ENCODE measurements around the gene LRRC34. TPM values are rescaled to one million over a fixed set of nuclear protein-coding genes. Genes with fewer than 3 reads are reported as not detected.

LRRC34 gene
- total RNA-seq, 4 donors from 2014 or later, result 1.2 to 1.3 TPM; not detected in 2

DNA sequence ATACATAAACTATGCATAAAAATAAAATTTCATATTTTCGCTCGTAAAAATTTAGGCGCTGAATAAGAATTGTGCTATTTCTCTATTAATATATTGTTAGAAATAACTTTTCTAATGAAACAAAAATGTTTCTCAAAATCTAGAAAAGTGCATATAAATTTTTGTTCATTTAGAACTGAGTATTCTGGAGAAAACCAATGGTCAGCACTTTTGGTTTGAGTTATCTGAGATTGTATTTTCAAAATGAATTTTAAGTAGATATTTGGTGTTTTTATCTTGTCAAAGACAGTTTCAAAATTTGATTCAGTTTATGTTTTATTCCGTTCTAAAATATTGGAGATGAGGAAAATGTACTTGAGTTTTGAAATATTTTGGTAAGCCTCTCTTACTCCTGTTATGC lies 25.6 kb downstream of the LRRC34 start:
- in situ Hi-C loops (cut with MboI; ENCODE audit: low sequenced_read_pairs in 4 of 4), result no loop called here

DNA sequence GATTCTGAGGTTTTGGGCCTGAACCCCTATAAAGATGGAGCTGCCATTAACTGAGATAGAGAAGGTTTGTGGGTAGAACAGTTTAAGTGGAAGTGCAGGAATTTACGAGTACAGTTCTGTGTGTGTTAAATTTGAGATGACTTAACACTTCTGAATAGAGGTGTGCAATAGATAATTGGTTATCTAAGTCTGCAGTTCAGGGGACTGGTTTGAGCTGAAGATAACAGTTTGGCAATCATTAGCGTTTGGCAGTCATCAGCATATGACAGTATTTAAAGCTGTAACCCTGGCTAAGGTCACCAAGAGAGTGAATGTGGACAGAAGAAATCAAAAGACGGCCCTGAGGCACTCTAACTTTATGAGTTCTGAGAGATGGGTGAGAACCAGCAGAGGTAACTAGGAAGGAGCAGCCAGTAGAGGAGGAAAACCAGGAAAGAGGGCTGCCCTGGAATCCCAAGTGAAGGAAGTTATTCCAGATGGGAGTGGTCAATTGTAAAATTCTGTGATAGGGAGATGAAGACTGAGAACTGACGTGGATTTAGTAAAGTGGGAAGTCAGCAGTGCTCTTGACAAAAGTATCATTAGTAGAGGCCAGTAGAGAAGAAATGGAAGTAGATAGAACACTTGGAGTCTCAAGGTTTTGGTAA lies 31.4 kb downstream of the LRRC34 start:
- in situ Hi-C loops (cut with MboI; ENCODE audit: low sequenced_read_pairs in 4 of 4), result no loop called here
- H3K4me1 ChIP-seq, result peaks cover 0 to under 1% of the 10 kb centered on the region in 2 donors
- no peak for DNase-seq
- intact Hi-C loops (cut with DNase I; ENCODE audit: low total_unique reads), result no loop called here
- TF ChIP-seq, protein P1, sequence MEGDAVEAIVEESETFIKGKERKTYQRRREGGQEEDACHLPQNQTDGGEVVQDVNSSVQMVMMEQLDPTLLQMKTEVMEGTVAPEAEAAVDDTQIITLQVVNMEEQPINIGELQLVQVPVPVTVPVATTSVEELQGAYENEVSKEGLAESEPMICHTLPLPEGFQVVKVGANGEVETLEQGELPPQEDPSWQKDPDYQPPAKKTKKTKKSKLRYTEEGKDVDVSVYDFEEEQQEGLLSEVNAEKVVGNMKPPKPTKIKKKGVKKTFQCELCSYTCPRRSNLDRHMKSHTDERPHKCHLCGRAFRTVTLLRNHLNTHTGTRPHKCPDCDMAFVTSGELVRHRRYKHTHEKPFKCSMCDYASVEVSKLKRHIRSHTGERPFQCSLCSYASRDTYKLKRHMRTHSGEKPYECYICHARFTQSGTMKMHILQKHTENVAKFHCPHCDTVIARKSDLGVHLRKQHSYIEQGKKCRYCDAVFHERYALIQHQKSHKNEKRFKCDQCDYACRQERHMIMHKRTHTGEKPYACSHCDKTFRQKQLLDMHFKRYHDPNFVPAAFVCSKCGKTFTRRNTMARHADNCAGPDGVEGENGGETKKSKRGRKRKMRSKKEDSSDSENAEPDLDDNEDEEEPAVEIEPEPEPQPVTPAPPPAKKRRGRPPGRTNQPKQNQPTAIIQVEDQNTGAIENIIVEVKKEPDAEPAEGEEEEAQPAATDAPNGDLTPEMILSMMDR (IDR thresholded peaks at IDR 0.05 in 4 of 5, conservative IDR thresholded peaks at IDR 0.05 in 1 of 5), result no peak
- no peak for TF ChIP-seq POLR2A (IDR thresholded peaks at IDR 0.05)
- H3K9me3 ChIP-seq, result no peaks in the 10 kb centered on the region
- ATAC-seq, result no peak
- no peak overlapping the region for H3K4me3 ChIP-seq
- peaks cover 0 to 89% of the 10 kb centered on the region in 2 donors for H3K36me3 ChIP-seq
- H3K27me3 ChIP-seq, result no peaks in the 10 kb centered on the region
- no peak overlapping the region for H3K27ac ChIP-seq

More for the DNA sequence above, 25.6 kb downstream of the LRRC34 start:
- H3K9me3 ChIP-seq, result no peaks in the 10 kb centered on the region
- no peaks in the 10 kb centered on the region for H3K4me1 ChIP-seq
- no peak overlapping the region for H3K27ac ChIP-seq
- no peaks in the 10 kb centered on the region for H3K27me3 ChIP-seq
- H3K36me3 ChIP-seq, result peaks cover 0 to 85% of the 10 kb centered on the region in 2 donors
- no peak for DNase-seq
- ATAC-seq, result no peak
- TF ChIP-seq POLR2A (IDR thresholded peaks at IDR 0.05), result no peak
- TF ChIP-seq, protein P1 (IDR thresholded peaks at IDR 0.05 in 4 of 5, conservative IDR thresholded peaks at IDR 0.05 in 1 of 5), result no peak
- H3K4me3 ChIP-seq, result no peak overlapping the region
- intact Hi-C loops (cut with DNase I; ENCODE audit: low total_unique reads), result no loop called here

DNA sequence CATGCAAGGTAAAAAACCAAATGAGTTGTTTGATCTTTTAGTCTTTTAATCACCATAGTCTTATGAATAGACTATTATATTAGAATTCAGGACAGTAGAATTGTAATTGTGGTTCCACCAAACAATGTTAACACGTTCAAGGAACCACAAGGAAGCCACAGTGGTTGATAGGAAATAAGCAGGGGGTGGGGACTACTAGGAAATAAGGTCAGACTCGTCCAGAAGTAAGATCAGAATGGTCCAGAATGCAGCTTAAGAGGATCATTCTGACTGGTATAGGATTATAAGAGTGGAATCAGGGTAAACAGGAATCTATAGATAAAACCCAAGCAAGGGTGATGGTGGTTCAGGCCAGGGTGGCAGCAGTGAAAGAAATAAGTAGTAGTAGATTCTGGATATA lies 32.0 kb downstream of the LRRC34 start:
- in situ Hi-C loops (cut with MboI; ENCODE audit: low sequenced_read_pairs in 4 of 4) (no loop called here), intact Hi-C loops (cut with DNase I; ENCODE audit: low total_unique reads) (no loop called here)
- Histone ChIP-seq H3K27me3 (no peaks in the 10 kb centered on the region), H3K36me3 (peaks cover 0 to 87% of the 10 kb centered on the region in 2 donors), H3K4me1 (peaks cover 0 to 6% of the 10 kb centered on the region in 2 donors), H3K9me3 (no peaks in the 10 kb centered on the region), H3K4me3 (no peak overlapping the region), H3K27ac (no peak overlapping the region)
- TF ChIP-seq POLR2A (IDR thresholded peaks at IDR 0.05), result no peak
- TF ChIP-seq, protein P1 (IDR thresholded peaks at IDR 0.05 in 4 of 5, conservative IDR thresholded peaks at IDR 0.05 in 1 of 5), result no peak
- no peak for DNase-seq
- ATAC-seq, result no peak

DNA sequence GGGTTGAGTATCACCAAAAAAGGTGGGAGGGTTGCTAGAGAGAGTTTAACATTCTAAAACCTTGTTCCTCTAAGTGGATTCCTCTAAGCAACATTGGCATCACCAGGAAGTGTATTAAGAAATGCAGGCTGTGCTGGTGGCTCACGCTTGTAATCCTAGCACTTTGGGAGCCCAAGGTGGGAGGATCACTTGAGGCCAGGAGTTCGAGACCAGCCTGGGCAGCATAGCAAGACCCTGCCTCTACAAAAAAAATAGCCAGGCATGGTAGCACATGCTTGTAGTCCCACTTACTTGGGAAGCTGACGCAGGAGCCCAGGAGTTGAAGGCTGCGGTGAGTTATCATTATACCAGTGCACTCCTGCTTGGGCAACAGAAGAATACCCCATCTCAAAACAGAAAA lies 34.9 kb downstream of the LRRC34 start:
- Histone ChIP-seq H3K27ac (no peak overlapping the region), H3K27me3 (no peaks in the 10 kb centered on the region), H3K9me3 (no peaks in the 10 kb centered on the region), H3K4me1 (peaks cover 21 to 26% of the 10 kb centered on the region in 2 donors), H3K36me3 (peaks cover 0 to 75% of the 10 kb centered on the region in 2 donors), H3K4me3 (no peak overlapping the region)
- in situ Hi-C loops (cut with MboI; ENCODE audit: low sequenced_read_pairs in 4 of 4), result loop anchor here in 1 of 4 donors (10.0 kb wide), 1 partner anchor 187 kb away; the partner anchor contains the start of gene SEC62
- no peak for DNase-seq
- TF ChIP-seq, protein P1 (IDR thresholded peaks at IDR 0.05 in 4 of 5, conservative IDR thresholded peaks at IDR 0.05 in 1 of 5), result no peak
- TF ChIP-seq POLR2A (IDR thresholded peaks at IDR 0.05), result no peak
- intact Hi-C loops (cut with DNase I; ENCODE audit: low total_unique reads), result no loop called here
- ATAC-seq, result no peak

Data from gastrocnemius medialis (tissue), 4 donors.